Hepatocyte (in vitro differentiated cells): ENCODE results near the gene GPR35. TPM values are rescaled to one million over a fixed set of nuclear protein-coding genes. Genes with fewer than 3 reads are reported as not detected.

Experiments
- DNase-seq: peaks from one replicate; pipeline ENCODE4 v3.0.0-alpha.2; 2016; ENCODE audit warnings: low spot score
- H2AFZ ChIP-seq: fragments of 200-600 bp; sonication (generic); 2 replicates; pipeline ENCODE4 v1.6.0; 2016; ENCODE audit warnings: antibody characterized with exemption, mild to moderate bottlenecking
- H3K27ac ChIP-seq: fragments of 200-600 bp; sonication (generic); 2 replicates; pipeline ENCODE4 v1.5.1; 2016; ENCODE audit warnings: mild to moderate bottlenecking
- H3K27me3 ChIP-seq: fragments of 200-600 bp; sonication (generic); 2 replicates; pipeline ENCODE4 v1.6.1; 2016
- H3K36me3 ChIP-seq: fragments of 200-600 bp; sonication (generic); replicated peaks from 2 replicates; pipeline ENCODE4 v1.5.1; 2016; ENCODE audit warnings: low read depth; ENCODE audit not compliant: insufficient read depth
- H3K4me1 ChIP-seq: fragments of 200-600 bp; sonication (generic); 2 replicates; pipeline ENCODE4 v1.5.1; 2016; ENCODE audit warnings: mild to moderate bottlenecking, moderate library complexity; ENCODE audit not compliant: insufficient read depth
- H3K4me2 ChIP-seq: fragments of 200-600 bp; sonication (generic); 2 replicates; pipeline ENCODE4 v1.6.0; 2016
- H3K4me3 ChIP-seq: fragments of 200-600 bp; sonication (generic); 2 replicates; pipeline ENCODE4 v1.5.1; 2016; ENCODE audit warnings: mild to moderate bottlenecking
- H3K79me2 ChIP-seq: fragments of 200-600 bp; sonication (generic); 2 replicates; pipeline ENCODE4 v1.6.0; 2017; ENCODE audit warnings: mild to moderate bottlenecking
- H3K9me2 ChIP-seq: fragments of 200-600 bp; sonication (generic); replicated peaks from 2 replicates; pipeline ENCODE4 v1.6.0; 2017; ENCODE audit warnings: mild to moderate bottlenecking; ENCODE audit not compliant: insufficient read depth
- H3K9me3 ChIP-seq: fragments of 200-600 bp; sonication (generic); 2 replicates; pipeline ENCODE4 v1.5.1; 2016; ENCODE audit warnings: low read depth, mild to moderate bottlenecking
- H4K20me1 ChIP-seq: fragments of 200-600 bp; sonication (generic); 2 replicates; pipeline ENCODE4 v1.6.0; 2016; ENCODE audit warnings: mild to moderate bottlenecking; ENCODE audit not compliant: insufficient read depth, poor library complexity, severe bottlenecking
- EZH2 ChIP-seq: fragments of 200-600 bp; sonication (generic); IDR thresholded peaks from 2 replicates; pipeline ENCODE4 v1.6.1; 2016; ENCODE audit warnings: antibody characterized with exemption, mild to moderate bottlenecking, borderline replicate concordance
- EZH2phosphoT487 ChIP-seq: fragments of 200-600 bp; sonication (generic); IDR thresholded peaks from one replicate; pipeline ENCODE4 v1.6.1; 2018; ENCODE audit warnings: antibody characterized with exemption, mild to moderate bottlenecking, low read depth, moderate library complexity; ENCODE audit not compliant: unreplicated experiment, severe bottlenecking
- WGBS: methylation state at CpG from one replicate; pipeline ENCODE4 v1.1.6; 2016; ENCODE audit warnings: low lambda C conversion rate; ENCODE audit errors: missing lambda C conversion rate; 5-methylcytosine and 5-hydroxymethylcytosine counted together
- polyA plus RNA-seq: library from polyadenylated mRNA; unstranded; fragments of >200 nt; fragmentation: Nextera tagmentation; extraction: Ambion mirVana; gene quantifications from 2 replicates; pipeline ENCODE4 v1.2.1, GENCODE V29; 2016
- total RNA-seq: library from RNA; depleted of rRNA; stranded (reverse); fragments of >200 nt; gene quantifications from 2 replicates; pipeline ENCODE4 v1.2.3, GENCODE V29; 2014
- TF ChIP-seq, protein P1 (sequence below): fragments of 200-600 bp; sonication (generic); IDR thresholded peaks from 2 replicates; pipeline ENCODE4 v1.5.1; 2016; ENCODE audit warnings: antibody characterized with exemption, mild to moderate bottlenecking; ENCODE audit not compliant: poor library complexity

Gene GPR35
- total and polyA plus RNA-seq, 2 experiments from 2014 or later: 10.5 to 14.7 TPM

DNA sequence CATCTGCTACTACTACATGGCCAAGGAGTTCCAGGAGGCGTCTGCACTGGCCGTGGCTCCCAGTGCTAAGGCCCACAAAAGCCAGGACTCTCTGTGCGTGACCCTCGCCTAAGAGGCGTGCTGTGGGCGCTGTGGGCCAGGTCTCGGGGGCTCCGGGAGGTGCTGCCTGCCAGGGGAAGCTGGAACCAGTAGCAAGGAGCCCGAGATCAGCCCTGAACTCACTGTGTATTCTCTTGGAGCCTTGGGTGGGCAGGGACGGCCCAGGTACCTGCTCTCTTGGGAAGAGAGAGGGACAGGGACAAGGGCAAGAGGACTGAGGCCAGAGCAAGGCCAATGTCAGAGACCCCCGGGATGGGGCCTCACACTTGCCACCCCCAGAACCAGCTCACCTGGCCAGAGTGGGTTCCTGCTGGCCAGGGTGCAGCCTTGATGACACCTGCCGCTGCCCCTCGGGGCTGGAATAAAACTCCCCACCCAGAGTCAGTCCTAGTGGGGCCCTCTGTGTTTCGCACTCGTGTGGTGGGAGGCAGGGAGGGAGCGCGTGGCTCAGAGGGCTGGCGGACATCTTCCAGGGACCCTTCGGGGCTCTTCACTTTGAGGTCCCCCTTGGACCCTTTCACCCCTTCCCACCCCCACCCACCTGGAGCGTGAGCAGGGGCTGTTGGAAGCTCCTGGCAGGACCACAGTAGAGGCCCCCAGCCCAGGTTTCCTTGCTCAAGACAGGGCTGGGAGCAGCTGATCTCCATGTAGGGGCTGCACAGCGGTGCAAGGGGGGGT lies 5.7 kb downstream of the GPR35 start:
- no peaks in the 10 kb centered on the region for H4K20me1 ChIP-seq
- no peaks in the 10 kb centered on the region for H3K9me2 ChIP-seq
- H3K4me2 ChIP-seq: no peak overlapping the region
- H3K4me3 ChIP-seq: no peak overlapping the region
- H3K27ac ChIP-seq: no peak overlapping the region
- H3K27me3 ChIP-seq: no peaks in the 10 kb centered on the region
- no peaks in the 10 kb centered on the region for H3K9me3 ChIP-seq
- H3K36me3 ChIP-seq: no peaks in the 10 kb centered on the region
- WGBS: 95% methylated on average over 19 of the region's 21 CpGs
- H3K79me2 ChIP-seq: no peaks in the 10 kb centered on the region
- H2AFZ ChIP-seq: no peak overlapping the region
- TF ChIP-seq, protein P1, sequence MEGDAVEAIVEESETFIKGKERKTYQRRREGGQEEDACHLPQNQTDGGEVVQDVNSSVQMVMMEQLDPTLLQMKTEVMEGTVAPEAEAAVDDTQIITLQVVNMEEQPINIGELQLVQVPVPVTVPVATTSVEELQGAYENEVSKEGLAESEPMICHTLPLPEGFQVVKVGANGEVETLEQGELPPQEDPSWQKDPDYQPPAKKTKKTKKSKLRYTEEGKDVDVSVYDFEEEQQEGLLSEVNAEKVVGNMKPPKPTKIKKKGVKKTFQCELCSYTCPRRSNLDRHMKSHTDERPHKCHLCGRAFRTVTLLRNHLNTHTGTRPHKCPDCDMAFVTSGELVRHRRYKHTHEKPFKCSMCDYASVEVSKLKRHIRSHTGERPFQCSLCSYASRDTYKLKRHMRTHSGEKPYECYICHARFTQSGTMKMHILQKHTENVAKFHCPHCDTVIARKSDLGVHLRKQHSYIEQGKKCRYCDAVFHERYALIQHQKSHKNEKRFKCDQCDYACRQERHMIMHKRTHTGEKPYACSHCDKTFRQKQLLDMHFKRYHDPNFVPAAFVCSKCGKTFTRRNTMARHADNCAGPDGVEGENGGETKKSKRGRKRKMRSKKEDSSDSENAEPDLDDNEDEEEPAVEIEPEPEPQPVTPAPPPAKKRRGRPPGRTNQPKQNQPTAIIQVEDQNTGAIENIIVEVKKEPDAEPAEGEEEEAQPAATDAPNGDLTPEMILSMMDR: no peak
- no peak for TF ChIP-seq EZH2phosphoT487
- no peak for TF ChIP-seq EZH2
- no peak for DNase-seq
- peaks cover 4% of the 10 kb centered on the region for H3K4me1 ChIP-seq

DNA sequence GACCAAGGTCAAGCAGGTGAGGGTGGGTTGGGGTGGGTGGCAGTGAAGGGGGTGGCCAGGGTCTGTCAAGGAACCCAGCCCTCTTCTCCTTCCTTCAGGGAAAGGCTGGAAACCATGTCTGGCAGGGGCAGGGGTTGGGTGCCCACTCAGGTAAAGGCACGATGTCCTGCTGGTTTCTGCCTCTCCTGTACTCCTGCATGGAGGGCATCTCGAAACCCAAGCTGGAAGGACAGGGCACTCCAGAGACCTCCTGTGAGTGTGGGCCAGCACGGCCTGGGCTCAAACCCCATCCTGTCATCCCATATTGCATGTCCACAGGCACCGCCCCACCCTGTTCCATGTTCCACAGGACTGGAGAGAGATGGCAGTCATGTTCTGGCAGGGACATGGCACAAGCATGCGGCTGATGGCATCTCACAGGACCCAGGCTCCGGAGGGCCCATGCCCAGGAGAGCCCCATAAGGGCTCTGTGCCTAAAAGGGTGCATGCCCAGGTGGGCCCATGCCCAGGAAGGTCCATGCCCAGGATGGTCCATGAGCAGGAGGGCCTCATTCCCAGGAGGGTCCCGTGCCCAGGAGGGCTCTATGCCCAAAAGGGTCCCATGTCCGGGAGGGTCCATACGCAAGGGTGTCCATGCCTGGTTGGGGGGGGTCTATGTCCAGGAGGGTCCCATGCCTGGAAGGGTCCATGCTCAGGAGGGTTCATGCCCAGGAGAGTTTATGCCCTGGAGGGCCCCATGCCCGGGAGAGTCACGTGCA lies 6.4 kb downstream of the GPR35 start:
- no peaks in the 10 kb centered on the region for H3K79me2 ChIP-seq
- H3K9me2 ChIP-seq: no peaks in the 10 kb centered on the region
- no peaks in the 10 kb centered on the region for H3K27me3 ChIP-seq
- no peak overlapping the region for H3K27ac ChIP-seq
- no peak overlapping the region for H3K4me3 ChIP-seq
- H2AFZ ChIP-seq: no peak overlapping the region
- WGBS: 89% methylated on average over 11 of the region's 11 CpGs
- no peaks in the 10 kb centered on the region for H4K20me1 ChIP-seq
- H3K9me3 ChIP-seq: no peaks in the 10 kb centered on the region
- DNase-seq: no peak
- H3K36me3 ChIP-seq: no peaks in the 10 kb centered on the region
- no peak overlapping the region for H3K4me2 ChIP-seq
- TF ChIP-seq EZH2phosphoT487 (no peak), EZH2 (no peak)
- TF ChIP-seq, protein P1: no peak
- H3K4me1 ChIP-seq: peaks cover under 1% of the 10 kb centered on the region

- no peaks in the 10 kb centered on the region for H3K27me3 ChIP-seq
- H3K36me3 ChIP-seq: no peaks in the 10 kb centered on the region
- no peaks in the 10 kb centered on the region for H3K9me3 ChIP-seq
- 100% methylated on average over 1 of the region's 1 CpG for WGBS
- no peaks in the 10 kb centered on the region for H4K20me1 ChIP-seq
- H3K4me1 ChIP-seq: no peaks in the 10 kb centered on the region
- no peak overlapping the region for H2AFZ ChIP-seq
- no peaks in the 10 kb centered on the region for H3K9me2 ChIP-seq
- no peaks in the 10 kb centered on the region for H3K79me2 ChIP-seq
- H3K27ac ChIP-seq: no peak overlapping the region
- H3K4me2 ChIP-seq: no peak overlapping the region
- no peak for DNase-seq
- H3K4me3 ChIP-seq: no peak overlapping the region
- TF ChIP-seq EZH2phosphoT487 (no peak), EZH2 (no peak)
- TF ChIP-seq, protein P1: no peak
Measured at GRCh38 chr2:240632306-240632721, 7.0 kb downstream of the GPR35 start.
